GM12873 (cell line): Measurements from ENCODE around the gene MYO3B.

Experiments
- TF ChIP-seq, protein P1 (sequence below): IDR thresholded peaks from 2 replicates; pipeline ENCODE4 v1.5.1; 2012; ENCODE audit warnings: low read depth, mild to moderate bottlenecking, moderate library complexity, low read length, control low read depth; ENCODE audit not compliant: insufficient read depth; ENCODE audit errors: missing control alignments

Gene MYO3B

DNA sequence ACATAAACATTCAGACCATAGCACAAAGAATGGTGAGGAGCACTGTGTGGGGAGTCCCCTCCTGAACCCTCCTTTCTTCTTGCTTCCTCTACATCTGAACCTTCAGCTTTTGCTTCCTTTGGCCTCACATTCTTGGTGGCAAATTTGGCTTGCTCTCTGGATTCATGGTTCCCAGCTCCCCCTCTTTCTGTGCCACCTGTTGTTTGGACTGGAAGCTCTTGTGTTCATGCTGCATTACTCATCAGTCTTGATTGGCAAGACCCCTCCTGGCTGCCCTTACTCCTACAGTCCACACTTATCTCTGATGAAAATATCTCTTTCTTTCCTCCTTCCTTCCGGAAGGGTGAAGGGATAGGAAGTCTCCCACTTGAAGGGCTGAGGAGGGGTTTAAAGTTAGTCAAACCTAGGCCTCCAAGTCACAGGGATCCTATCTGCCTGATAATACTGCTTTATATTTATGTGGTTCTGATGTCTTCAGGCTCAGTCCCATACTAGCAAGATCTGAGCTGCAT, 70.0 kb downstream of the MYO3B start:
- TF ChIP-seq, protein P1, sequence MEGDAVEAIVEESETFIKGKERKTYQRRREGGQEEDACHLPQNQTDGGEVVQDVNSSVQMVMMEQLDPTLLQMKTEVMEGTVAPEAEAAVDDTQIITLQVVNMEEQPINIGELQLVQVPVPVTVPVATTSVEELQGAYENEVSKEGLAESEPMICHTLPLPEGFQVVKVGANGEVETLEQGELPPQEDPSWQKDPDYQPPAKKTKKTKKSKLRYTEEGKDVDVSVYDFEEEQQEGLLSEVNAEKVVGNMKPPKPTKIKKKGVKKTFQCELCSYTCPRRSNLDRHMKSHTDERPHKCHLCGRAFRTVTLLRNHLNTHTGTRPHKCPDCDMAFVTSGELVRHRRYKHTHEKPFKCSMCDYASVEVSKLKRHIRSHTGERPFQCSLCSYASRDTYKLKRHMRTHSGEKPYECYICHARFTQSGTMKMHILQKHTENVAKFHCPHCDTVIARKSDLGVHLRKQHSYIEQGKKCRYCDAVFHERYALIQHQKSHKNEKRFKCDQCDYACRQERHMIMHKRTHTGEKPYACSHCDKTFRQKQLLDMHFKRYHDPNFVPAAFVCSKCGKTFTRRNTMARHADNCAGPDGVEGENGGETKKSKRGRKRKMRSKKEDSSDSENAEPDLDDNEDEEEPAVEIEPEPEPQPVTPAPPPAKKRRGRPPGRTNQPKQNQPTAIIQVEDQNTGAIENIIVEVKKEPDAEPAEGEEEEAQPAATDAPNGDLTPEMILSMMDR: no peak

DNA sequence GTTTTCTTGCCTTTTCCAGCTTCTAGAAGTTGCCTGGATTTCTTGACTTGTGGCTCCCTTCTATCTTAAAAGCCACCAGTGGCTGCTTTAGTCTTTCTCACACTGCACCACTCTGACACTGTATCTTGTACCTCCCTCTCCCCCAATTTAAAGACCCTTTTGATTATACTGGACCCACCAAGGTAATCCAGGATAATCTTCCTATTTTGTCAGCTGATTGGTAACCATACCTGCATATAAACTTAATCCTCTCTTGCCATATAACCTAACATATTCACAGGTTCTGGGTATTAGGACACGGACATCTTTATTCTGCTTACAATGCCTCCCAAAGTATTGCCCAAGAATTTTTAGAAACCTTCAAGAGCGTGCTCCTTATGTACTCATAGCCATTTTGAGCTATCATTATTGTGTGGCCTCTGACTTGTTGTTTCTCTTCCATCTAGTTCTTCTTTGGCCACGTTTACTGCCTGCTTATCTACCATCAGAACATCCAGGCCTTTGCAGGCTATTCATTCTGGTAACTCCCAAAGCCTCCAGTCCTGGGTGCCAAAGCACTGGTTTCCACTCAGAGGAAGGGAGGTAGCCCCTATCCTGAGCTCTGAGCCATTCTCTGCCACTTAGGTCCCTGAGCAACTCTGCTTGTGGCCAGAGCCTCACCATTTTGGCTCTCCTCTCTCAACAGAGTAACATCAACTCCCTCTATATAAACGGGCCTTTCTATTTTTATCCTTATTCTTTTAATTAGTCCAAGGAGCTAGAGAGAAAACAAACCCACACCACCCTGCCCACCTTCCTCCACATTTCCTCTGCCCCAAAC, 70.8 kb downstream of the MYO3B start:
- TF ChIP-seq, protein P1: no peak

- TF ChIP-seq, protein P1: no peak
These were observed 71.8 kb downstream of the MYO3B start for GRCh38 chr2:170249761-170250160.

DNA sequence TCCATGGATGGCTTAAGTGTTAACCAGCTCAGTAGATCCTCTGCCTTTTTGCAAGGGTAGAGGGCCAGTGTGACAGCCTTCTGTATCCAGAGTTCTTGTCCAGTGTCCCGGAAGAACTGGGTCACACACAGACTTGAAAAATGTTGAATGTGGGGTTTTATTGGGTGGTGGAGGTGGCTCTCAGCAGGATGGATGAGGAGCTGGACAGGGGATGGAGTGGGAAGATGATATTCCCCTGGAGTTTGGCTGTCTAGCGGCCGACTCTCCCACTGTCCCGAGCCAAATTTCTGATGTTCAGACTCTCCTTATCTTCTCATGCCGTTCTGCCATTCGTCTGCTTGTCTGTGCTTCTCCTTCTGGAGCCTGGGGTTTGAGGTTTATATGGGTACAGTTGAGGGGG, 72.6 kb downstream of the MYO3B start:
- TF ChIP-seq, protein P1: no peak

DNA sequence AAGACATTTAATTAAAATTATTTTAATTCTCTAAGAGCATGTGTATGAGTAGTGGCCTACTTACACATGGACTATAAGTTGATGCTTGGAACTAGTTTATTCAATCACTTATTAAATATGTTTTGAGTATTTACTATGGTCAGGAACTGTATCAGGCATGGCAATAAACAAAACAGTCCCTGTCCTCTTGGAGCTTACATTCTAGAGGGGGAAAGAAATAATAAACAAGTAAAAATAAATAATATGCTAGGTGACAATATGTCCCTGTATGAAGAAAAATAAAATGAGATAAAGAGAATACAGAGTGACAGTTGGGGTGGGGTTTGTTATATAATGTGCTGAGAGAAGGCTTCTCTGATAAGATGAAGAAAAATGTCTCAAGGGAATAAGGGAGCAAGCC, 74.5 kb downstream of the MYO3B start:
- TF ChIP-seq, protein P1: no peak

- TF ChIP-seq, protein P1: no peak
These were observed 75.8 kb downstream of the MYO3B start for GRCh38 chr2:170253721-170254230.

DNA sequence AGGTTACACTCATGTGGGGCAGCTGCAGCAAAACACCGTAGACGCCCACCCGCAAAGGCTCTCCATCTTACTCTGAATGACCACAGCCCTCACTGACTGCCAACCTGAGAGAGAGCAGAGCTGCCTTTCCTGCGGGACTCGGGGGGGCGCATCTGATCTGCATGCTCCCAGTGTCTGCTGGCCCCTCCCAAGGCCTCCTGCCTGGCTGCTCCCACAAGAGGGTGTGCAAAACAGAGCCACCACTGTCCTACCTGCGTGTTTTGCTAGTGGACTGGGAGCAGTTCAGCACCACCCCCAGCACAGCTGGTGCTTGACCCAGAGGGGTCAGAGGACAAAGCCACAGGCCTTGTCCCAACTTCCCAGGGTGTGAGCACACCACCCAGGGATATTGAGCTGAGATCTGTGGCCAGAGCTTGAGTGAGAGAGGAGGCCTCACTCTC, 76.4 kb downstream of the MYO3B start:
- TF ChIP-seq, protein P1: no peak
